Measurements from ENCODE around the gene GSDME.

GRCh38 chr7:24692592-24692991 is 64.7 kb downstream of the GSDME start:
- TF ChIP-seq PPARA (CRISPR knock-in tag; IDR thresholded peaks at IDR 0.05; ENCODE audit: borderline replicate concordance), result no peak
- no peak for TF ChIP-seq PATZ1 (CRISPR knock-in tag; IDR thresholded peaks at IDR 0.05; ENCODE audit: borderline replicate concordance)
- no peak for TF ChIP-seq ZNF565 (CRISPR knock-in tag; conservative IDR thresholded peaks at IDR 0.05; ENCODE audit: low read depth)
- no peak for TF ChIP-seq RARB (CRISPR knock-in tag; IDR thresholded peaks at IDR 0.05)
- no peak for TF ChIP-seq ZFP3 (CRISPR knock-in tag; IDR thresholded peaks at IDR 0.05)
- no peak for TF ChIP-seq GLIS3 (CRISPR knock-in tag; IDR thresholded peaks at IDR 0.05)
- TF ChIP-seq CREB5 (CRISPR knock-in tag; IDR thresholded peaks at IDR 0.05; ENCODE audit: low read depth), result no peak
- no peak for TF ChIP-seq ZNF70 (CRISPR knock-in tag; IDR thresholded peaks at IDR 0.05)
- no peak for TF ChIP-seq POU6F1 (CRISPR knock-in tag; IDR thresholded peaks at IDR 0.05; ENCODE audit: borderline replicate concordance, low read depth)
- TF ChIP-seq ISL1 (CRISPR knock-in tag; IDR thresholded peaks at IDR 0.05), result no peak
- TF ChIP-seq ESRRG (CRISPR knock-in tag; IDR thresholded peaks at IDR 0.05), result no peak
- no peak for TF ChIP-seq CSDC2 (CRISPR knock-in tag; IDR thresholded peaks at IDR 0.05)

Measured in SK-N-SH treated with all-trans-retinoic acid at 6 μM for 48 hours (cell line).